ENCODE measurements around the gene ZCWPW1.

DNA sequence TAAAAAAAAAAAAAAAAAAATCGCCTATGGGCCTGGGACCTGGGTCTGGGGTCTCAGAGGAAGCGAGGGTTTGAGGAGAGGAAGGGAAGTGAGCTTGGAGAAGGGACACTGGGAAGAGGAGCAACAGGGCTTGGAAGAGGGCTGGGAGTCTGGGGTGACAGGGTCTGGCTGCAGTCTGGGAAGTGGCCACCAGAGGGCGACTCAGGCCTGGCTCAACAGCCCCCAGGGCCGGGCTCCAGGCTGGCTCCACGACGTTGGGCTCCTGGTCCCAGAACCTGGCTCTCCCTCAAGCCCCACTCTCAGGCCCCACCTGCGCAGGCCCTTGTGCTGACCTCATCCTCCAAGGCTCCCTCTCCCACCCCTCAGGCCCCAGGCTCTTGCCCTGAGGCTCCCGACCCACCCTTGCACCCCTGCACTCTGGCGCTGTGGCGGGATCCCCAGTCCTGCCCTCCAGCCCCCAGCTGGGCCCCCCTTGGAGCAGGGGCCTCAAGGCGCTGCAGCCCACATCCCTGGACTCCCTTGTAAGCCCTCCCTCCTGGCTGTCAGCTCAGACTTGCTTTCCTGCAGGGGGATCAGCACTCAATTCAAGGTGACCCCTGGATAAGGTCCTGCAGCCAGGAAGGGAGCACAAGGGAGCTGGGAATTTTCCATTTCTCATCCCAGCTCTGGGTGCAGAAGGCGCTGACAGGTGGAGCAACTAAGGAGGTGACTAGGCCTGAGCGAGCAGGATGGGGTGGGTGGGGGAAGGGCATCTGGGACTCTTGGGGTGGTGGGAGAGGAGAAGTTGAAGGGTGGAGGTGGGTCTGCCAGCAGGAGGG, 40.9 kb upstream of the ZCWPW1 start:
- TF ChIP-seq EZH2 (IDR thresholded peaks at IDR 0.05; ENCODE audit: borderline replicate concordance, low read length) = no peak
- peak; percentile 89 for TF ChIP-seq CTCF (IDR thresholded peaks at IDR 0.05; ENCODE audit: low read length)
